NB4 (cell line): Measurements from ENCODE around the gene RRP12.

Source experiments
- MAX ChIP-seq: IDR thresholded peaks from 2 replicates; pipeline ENCODE4 v1.6.1; 2011; ENCODE audit warnings: low read depth, low read length
- MYC ChIP-seq: IDR thresholded peaks from 2 replicates; pipeline ENCODE4 v1.6.1; 2011; ENCODE audit warnings: low read depth, low read length
- POLR2A ChIP-seq: IDR thresholded peaks from 2 replicates; pipeline ENCODE4 v1.6.1; 2011; ENCODE audit warnings: mild to moderate bottlenecking; ENCODE audit not compliant: insufficient read length; ENCODE audit errors: extremely low read depth
- TF ChIP-seq, protein P1 (sequence below): IDR thresholded peaks from one replicate; pipeline ENCODE4 v1.5.1; 2012; ENCODE audit warnings: low read depth, low read length

DNA sequence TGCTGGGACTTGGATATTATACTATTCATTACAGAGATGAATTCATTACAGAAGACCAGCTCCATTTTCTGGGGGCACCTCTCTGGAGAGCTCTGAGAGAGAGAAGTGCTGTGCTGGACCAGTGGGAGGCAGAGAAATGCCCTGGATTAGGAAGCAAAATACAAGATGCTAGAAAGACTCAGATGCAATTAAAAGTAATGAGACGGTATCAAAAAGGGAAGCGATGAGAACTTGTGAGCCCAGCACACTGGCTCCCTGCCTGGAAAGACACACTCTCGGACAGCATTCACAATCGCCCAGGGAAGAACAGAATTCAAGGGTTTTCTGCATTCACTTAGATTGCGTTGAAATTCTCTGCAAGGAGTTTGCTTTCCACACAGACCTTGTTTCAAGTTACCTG is 63.1 kb downstream of the RRP12 start:
- TF ChIP-seq MYC, result no peak
- TF ChIP-seq, protein P1, sequence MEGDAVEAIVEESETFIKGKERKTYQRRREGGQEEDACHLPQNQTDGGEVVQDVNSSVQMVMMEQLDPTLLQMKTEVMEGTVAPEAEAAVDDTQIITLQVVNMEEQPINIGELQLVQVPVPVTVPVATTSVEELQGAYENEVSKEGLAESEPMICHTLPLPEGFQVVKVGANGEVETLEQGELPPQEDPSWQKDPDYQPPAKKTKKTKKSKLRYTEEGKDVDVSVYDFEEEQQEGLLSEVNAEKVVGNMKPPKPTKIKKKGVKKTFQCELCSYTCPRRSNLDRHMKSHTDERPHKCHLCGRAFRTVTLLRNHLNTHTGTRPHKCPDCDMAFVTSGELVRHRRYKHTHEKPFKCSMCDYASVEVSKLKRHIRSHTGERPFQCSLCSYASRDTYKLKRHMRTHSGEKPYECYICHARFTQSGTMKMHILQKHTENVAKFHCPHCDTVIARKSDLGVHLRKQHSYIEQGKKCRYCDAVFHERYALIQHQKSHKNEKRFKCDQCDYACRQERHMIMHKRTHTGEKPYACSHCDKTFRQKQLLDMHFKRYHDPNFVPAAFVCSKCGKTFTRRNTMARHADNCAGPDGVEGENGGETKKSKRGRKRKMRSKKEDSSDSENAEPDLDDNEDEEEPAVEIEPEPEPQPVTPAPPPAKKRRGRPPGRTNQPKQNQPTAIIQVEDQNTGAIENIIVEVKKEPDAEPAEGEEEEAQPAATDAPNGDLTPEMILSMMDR, result no peak
- TF ChIP-seq POLR2A, result no peak
- no peak for TF ChIP-seq MAX
